ENCODE data around the gene PCDHA10.
A peak's percentile ranks its signal among the peaks of the same experiment; 100 is the strongest.
"Not testable (repeated sequence)": the region's sequence is repeated elsewhere in the genome, so short reads cannot be mapped to it uniquely, and the experiment has no call there.

The PCDHA10 gene

DNA sequence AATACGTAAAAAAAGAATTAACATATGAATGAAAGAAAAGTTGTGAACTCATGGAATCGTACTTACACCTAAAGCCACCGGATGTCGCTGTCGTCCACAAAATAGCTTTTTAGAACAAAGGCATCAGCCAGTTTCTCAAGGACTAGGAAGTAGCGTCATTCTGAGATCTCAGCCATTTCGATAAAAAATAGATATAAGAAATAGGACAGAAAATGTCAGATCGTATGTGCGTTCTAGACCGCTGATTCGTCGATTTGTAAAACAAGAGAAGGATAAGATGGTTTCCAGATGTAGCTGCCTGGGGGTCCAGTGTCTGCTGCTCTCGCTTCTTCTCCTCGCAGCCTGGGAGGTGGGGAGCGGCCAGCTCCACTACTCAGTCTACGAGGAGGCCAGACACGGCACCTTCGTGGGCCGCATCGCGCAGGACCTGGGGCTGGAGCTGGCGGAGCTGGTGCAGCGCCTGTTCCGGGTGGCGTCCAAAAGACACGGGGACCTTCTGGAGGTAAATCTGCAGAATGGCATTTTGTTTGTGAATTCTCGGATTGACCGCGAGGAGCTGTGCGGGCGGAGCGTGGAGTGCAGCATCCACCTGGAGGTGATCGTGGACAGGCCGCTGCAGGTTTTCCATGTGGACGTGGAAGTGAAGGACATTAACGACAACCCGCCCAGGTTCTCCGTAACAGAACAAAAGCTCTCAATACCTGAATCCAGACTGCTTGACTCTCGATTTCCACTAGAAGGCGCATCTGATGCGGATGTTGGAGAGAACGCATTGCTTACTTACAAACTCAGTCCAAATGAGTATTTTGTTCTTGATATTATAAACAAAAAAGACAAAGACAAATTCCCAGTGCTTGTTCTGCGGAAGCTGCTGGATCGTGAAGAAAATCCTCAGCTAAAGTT is at the start of gene PCDHA10:
Gene PCDHA10, plus strand, starts transcription at position 126 of the 903 bp plus-strand sequence. Its CDS starts 152 bp downstream, at position 278.
- DNase-seq = no peak

DNA sequence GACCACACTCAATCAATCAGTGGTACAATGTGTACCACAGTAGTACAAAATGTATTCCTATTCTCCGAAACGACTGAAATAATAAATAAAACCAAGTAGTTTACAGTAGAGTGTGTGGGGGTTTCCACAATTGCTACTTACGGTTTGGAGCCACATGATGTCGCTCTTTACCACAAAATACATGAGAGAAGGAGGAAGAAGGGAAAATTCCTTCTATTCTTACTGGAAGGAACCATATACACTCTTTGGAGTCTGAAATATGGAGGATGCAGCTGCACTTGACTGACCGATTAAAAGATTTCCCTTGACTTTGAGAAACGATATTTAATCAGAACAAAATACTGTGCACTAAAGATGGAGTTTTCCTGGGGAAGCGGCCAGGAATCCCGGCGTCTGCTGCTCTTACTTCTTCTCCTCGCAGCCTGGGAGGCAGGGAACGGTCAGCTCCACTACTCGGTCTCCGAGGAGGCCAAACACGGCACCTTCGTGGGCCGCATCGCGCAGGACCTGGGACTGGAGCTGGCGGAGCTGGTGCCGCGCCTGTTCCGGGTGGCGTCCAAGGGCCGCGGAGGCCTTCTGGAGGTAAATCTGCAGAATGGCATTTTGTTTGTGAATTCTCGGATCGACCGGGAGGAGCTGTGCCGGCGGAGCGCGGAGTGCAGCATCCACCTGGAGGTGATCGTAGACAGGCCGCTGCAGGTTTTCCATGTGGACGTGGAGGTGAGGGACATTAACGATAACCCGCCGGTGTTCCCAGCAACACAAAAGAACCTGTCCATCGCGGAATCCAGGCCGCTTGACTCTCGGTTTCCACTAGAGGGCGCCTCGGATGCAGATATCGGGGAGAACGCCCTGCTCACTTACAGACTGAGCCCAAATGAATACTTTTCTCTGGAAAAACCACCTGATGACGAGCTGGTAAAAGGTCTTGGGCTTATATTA is 48.6 kb upstream of the PCDHA10 start, which contains the start of gene PCDHA4:
Gene PCDHA4, plus strand, starts transcription at position 235 of the 942 bp plus-strand sequence.
- no peak for DNase-seq

DNA sequence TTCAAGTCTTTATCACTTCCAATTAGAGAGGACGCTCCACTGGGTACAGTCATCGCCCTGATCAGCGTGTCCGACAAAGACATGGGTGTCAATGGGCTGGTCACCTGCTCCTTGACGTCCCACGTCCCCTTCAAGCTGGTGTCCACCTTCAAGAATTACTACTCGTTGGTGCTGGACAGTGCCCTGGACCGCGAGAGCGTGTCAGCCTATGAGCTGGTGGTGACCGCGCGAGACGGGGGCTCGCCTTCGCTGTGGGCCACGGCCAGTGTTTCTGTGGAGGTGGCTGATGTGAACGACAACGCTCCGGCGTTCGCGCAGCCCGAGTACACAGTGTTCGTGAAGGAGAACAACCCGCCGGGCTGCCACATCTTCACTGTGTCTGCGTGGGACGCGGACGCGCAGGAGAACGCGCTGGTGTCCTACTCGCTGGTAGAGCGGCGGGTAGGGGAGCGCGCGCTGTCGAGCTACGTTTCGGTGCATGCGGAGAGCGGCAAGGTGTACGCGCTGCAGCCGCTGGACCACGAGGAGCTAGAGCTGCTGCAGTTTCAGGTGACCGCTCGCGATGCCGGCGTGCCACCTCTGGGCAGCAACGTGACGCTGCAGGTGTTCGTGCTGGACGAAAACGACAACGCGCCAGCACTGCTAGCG is 47.3 kb upstream of the PCDHA10 start:
- not testable (repeated sequence) for DNase-seq

DNA sequence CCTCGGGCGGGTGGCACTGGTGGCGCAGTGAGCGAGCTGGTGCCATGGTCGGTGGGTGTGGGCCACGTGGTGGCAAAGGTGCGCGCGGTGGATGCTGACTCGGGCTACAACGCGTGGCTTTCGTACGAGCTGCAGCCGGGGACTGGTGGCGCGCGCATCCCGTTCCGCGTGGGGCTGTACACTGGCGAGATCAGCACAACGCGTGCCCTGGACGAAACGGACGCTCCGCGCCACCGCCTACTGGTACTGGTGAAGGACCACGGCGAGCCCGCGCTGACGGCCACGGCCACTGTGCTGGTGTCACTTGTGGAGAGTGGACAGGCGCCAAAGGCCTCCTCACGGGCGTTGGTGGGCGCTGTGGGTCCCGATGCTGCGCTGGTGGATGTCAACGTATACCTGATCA is 46.8 kb upstream of the PCDHA10 start:
- no peak for DNase-seq

DNA sequence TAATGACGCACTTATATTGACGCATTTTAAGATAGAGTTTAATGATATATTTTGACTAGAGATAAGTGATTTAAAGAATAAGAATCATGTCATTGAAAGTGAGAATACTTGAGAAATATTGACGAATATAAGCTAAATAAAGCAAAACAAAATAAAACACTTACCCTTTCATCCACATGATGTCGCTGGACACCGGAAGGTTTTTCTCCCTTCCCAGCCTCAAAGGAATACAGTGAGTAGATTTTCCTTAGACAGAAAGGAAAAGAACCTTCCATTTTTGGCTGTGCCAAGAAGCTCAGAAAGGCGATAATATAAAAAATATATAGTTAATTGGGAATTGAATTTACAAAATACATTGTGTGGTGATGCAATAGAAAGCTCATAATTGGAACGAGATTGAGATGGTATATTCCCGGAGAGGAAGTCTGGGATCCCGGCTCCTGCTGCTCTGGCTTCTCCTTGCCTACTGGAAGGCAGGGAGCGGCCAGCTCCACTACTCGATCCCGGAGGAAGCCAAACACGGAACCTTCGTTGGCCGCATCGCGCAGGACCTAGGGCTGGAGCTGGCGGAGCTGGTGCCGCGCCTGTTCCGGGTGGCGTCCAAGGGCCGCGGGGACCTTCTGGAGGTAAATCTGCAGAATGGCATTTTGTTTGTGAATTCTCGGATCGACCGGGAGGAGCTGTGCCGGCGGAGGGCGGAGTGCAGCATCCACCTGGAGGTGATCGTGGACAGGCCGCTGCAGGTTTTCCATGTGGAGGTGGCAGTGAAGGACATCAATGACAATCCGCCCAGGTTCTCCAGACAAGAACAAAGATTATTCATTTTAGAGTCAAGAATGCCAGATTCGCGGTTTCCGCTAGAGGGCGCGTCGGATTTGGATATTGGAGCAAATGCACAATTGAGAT is 34.1 kb upstream of the PCDHA10 start, which contains the start of gene PCDHA5:
Gene PCDHA5, plus strand, starts transcription at position 239 of the 906 bp plus-strand sequence.
- no peak for DNase-seq

GRCh38 chr5:140822281-140822629 is 33.4 kb upstream of the PCDHA10 start:
- no peak for DNase-seq

- DNase-seq = not testable (repeated sequence)
These were observed 32.7 kb upstream of the PCDHA10 start for GRCh38 chr5:140822969-140823368.

GRCh38 chr5:140823475-140823874 is 32.2 kb upstream of the PCDHA10 start:
- no peak for DNase-seq

GRCh38 chr5:140827704-140828361 is 27.9 kb upstream of the PCDHA10 start, which contains the start of gene PCDHA6:
Gene PCDHA6, plus strand, starts transcription at chr5:140827960. Its CDS starts 132 bp downstream, at chr5:140828092.
- DNase-seq = peak; percentile 78

DNA sequence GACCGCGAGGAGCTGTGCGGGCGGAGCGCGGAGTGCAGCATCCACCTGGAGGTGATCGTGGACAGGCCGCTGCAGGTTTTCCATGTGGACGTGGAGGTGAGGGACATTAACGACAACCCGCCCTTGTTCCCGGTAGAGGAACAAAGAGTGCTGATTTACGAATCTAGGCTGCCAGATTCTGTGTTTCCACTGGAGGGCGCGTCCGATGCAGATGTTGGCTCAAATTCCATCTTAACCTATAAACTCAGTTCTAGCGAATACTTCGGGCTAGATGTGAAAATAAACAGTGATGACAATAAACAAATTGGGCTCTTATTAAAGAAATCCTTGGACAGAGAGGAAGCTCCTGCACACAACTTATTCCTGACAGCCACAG is 27.3 kb upstream of the PCDHA10 start:
- peak; percentile 2 for DNase-seq

- DNase-seq = not testable (repeated sequence)
These were observed 25.9 kb upstream of the PCDHA10 start for GRCh38 chr5:140829511-140830501.

GRCh38 chr5:140833993-140834392 is 21.7 kb upstream of the PCDHA10 start, which contains the start of gene PCDHA7:
Gene PCDHA7, plus strand, starts transcription at chr5:140834269. Its CDS starts 115 bp downstream, at chr5:140834384.
- no peak for DNase-seq

- DNase-seq = not testable (repeated sequence)
These were observed 21.2 kb upstream of the PCDHA10 start for GRCh38 chr5:140834439-140835008.

GRCh38 chr5:140835622-140836510 is 19.8 kb upstream of the PCDHA10 start:
- no peak for DNase-seq

DNA sequence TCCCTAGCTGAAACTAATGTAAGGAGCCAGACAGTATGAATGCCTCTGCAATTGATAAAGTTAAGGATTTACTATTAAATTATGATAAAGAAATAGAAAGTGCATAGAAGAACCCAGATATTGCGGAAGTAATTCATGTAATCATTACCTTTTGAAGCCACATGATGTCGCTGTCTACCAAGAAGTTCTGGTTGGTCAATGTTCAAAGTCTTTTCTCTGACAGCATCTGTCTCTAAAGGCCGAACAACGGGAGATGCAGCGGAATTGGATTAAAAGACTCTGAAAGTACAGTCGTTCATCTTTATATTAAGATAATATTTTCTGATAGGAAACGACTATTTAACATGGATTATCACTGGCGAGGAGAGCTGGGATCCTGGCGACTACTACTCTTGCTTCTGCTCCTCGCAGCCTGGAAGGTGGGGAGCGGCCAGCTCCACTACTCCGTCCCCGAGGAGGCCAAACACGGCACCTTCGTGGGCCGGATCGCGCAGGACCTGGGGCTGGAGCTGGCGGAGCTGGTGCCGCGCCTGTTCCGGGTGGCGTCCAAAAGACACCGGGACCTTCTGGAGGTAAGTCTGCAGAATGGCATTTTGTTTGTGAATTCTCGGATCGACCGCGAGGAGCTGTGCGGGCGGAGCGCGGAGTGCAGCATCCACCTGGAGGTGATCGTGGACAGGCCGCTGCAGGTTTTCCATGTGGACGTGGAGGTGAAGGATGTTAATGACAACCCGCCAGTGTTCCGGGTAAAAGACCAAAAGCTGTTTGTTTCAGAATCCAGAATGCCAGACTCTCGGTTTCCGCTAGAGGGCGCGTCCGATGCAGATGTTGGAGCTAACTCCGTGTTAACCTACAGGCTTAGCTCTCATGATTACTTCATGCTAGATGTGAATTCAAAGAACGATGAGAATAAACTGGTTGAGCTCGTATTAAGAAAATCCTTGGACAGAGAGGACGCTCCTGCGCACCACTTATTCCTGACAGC is 14.4 kb upstream of the PCDHA10 start, which contains the start of gene PCDHA8:
Gene PCDHA8, plus strand, starts transcription at position 210 of the 985 bp plus-strand sequence. Its CDS starts 135 bp downstream, at position 345.
- DNase-seq = no peak
